GM18861 (cell line): ENCODE data around the gene NECAB3.

Experiments
- ATAC-seq: cut with Tn5 transposase; IDR thresholded peaks from one replicate; pipeline ENCODE4 v1.9.1; 2021; ENCODE audit not compliant: unreplicated experiment

NECAB3 gene

DNA sequence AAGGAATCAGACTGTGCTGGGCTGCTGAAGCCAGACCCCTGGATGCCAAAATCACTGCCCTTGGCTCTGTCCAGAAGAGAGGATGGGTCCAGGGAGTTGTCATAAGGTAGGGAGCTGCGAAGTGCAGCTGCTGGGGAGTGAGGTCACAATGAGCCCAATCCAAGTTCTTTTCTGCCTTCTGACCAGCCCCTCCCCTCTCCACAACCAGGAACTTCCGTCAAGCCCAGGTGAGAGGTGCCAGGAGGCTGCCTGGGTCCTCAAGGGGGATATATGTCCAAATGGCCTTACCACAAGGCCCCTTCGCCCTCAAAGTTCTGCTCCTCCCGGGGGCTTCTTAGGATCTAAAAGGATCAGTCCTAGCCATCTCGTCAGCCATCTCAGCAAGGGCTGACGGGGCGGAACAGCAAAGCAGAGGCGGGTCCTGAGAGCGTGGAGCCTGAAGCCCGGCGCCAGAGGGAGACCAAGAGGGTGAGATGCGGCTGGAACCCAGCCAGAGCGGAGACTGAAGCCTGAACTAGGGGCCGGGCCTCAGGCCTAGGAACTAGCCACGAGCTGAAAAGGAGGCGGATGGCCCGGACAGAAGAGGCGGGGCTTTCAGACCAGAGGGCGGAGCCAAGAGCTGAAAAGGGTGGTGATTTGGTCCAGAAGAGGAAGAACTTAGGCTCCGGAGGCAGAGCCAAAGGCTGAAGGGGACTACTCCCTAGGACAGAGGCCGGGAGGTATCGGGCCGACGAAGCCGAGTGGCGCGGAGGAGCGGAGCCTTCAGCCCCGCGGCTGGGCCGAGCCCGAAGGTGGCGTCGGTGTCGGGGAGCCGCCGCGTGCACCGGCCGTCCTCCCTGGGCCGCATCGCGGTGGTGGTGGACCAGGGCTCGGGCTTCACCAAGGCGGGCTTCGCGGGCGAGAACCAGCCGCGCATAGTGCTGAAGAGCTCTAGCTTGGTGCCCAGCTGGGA is 7.7 kb downstream of the NECAB3 start, which contains the start of gene ACTL10:
Gene ACTL10 (plus strand): TSS at position 651 of the 952 bp plus-strand sequence. CDS start 555 bp downstream, outside the sequence.
- peak; percentile 63 for ATAC-seq

DNA sequence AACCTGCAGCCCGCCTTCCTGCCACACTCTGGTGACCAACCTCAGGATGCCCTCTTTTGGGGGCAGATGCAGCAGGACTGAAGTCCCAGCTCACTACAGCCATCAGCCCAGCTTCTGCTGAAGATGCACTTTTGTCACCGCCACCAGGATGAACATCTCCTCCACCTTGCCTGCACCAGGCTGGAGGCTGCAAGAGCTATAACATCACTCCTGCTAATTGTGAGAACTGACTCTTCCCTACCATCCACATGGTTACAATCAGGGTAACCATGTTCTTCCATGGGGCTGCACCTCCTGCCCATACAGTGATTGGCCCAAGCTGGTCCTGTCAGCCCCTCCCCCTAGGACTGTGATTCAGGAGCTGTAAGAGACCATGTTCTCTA is 9.5 kb downstream of the NECAB3 start:
- ATAC-seq: no peak

DNA sequence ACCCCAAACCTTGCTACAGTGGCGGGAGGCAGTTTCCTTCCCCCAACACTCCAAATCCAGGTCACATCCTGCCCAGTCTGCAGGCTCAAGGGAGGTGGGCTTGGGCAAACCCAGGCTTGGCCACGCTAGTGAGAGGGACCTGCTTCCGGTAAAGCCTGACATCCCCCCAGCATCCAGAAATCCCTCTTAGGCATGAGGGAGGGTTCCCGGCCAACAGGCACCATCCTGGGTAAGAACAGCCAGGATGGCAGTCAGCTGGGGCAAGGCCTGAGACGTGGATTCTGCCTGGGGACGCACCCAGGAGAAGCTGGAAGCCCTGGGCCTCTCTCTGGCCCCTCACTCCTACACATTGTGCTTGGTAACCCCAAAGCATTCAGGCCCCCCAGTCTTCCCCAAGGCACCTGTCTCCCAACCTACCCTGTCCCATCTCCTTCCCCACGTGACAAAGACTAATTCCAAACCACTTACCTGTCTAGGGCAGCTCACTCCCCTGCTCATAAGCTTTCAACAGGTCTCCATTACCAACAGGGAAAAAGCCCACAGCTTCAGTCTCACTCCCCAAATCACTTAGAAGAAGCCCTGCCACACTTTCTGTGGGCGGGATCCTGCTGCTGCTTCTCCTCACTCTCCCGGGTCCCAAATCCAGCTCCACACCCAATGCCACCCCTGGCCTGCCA is 10.0 kb downstream of the NECAB3 start:
- no peak for ATAC-seq

DNA sequence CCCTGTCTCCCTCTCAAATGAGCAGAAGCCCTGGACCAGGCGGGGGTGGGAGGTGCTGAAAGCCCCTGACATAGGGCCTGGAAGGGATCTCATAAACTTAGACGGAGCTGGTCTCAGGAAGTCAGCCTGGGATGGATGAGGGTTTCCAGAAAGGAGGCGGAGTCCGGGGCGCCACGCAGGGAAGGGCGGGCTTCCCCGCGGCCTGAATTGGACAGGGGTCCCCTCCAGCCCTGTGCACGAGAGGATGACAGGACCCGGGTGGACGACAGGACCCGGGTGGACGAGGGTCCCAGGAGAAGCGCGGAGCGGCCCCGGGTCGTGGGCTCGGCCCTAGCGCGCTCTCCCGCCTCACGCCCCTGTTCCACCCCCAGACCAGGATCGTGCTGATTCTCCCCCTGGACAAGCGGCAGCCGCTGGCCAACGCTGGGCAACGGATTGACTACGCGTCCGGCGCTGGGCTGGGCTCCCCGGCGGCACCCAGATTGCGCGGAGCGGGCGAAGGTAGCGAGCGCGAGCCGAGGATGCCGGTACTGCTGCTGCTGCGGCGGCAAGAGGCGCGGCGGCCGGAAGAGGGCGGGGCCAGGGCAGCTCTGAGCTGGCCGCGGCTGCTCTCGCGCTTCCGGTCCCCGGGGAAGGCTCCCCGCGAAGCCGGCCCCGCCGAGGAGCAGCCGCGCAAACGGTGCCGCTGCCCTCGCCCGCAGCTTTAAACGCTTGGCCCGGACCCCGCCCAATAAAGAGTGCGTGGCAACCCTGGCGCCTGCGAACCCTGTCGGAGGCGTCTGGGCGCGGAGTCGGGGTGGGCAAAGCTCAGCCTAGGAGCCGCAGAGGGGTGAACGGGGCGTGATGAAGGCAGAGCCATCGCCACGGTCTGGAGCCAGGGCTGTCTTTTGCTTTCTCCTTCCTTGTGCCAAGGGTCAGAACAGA is 10.8 kb downstream of the NECAB3 start:
- peak; percentile 27 for ATAC-seq

DNA sequence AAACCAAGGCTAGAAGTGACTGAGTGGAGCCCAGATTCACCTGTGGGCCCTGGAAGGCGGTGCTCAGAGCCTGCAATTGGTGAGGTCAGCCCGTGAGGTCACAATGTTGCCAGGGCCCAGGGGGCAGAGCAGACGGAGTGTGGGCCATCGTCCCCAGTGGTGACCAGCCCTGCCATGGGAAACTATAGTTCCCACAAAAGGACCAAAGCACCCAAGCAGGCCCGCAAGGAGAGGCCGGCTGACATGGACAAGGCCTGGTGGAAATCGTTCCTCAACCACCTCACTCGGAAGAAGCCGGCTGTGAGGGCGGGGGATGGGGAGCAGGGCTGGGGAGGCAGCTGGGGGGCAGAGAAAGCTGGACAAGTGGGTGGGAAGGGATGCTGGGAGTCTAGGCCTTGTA is 12.1 kb downstream of the NECAB3 start, which contains the start of gene C20orf144:
Gene C20orf144 (plus strand): TSS at position 156 of the 400 bp plus-strand sequence. CDS start 19 bp downstream, at position 175.
- no peak for ATAC-seq

DNA sequence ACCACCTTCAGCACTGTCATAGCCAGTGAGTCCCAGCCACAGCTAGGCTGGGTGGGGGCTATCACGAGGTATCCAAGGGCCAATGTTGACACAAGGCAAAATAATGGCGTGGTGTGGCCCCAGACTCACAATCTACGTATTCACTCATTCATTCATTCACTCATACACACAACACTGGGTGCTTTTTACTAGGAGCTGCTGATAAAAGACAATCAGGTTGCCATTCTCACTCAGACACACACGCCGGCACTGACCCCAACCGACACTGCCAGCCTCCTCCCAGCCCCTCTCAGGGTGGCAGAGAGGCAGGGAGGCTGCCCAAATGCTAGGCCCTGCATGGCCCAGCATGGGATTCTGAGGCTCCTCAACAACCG is 13.6 kb downstream of the NECAB3 start:
- no peak for ATAC-seq

DNA sequence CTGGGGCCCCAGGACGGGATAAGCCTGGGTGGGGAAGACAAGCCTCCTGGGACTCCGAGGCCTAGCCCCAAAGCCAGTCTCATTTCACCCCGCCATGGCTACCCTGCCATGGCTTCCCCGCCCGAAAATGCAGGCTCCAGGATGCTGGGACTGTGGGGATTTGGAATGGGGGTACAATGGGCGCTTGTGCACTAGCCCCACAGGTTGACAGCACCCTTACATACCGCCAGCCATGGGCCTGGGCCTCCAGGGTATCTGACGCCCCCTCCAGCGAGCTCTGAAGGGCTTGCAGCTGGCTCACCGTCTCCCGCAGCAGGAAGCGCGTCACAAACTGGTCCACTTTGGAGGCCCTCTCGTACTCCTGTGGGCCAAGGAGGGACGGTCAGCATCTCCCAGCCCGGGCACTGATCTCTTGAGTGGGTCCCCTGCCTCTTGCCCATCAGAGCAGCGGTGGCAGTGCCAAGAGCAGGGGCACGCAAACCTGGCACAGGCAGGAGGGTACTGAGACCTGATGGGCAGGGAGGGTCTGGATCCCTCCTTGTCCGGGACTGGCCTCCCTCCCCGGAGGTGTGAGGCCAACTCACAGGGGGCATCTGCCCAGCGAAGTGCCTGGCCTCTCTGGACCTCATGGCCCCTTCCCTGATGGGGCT is 14.1 kb downstream of the NECAB3 start:
- ATAC-seq: no peak

DNA sequence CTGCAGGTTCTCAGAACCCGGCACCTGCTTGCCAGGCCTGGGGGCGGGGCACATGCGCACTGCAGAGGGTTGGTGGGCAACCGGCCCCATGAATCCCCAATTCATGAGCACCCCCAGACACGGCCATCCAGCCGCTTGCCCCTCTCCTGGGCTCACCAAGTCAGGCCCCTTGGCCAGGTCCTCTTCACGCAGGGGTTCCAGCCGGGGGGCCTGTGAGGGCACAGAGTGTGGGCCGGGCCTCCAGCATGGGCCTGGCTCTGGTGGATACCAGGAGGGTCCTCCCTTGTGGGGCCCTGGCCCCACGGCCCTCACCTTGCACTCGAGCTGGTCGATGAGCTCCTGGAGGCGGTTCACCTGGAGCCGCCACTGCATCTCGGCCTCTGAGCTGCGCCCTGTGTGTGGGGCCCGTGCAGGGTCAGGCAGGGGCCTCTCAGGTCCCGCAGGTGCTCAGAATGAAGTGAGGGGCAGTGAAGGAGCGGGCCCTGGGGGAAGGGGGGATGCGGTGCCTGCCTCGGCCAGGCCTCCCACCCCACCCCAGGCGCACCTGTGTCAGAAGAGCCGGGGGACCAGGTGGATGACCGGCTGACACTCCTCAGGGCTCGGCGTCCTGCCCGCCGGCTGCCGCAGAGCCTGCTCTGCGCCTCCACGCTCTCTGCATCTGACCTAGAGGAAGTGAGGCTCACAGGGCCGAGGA is 14.7 kb downstream of the NECAB3 start:
- ATAC-seq: no peak

DNA sequence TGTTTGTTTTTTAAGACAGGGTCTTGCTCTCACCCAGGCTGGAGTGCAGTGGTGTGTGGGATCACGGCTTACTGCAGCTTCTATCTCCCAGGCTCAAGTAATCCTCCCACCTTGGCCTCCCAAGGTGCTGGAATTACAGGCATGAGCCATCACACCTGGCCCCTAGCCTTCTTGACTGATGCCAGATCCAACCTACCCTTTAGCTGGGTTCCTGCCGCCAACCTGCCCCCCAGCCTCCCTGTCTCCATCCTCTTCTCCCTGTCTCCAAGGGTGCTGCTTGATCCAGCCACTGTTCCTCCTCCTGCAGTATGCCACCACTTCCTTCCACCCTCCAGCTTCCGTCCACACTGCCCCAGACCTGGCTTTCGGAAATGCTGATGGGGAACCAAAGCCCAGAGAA is 15.3 kb downstream of the NECAB3 start:
- no peak for ATAC-seq

DNA sequence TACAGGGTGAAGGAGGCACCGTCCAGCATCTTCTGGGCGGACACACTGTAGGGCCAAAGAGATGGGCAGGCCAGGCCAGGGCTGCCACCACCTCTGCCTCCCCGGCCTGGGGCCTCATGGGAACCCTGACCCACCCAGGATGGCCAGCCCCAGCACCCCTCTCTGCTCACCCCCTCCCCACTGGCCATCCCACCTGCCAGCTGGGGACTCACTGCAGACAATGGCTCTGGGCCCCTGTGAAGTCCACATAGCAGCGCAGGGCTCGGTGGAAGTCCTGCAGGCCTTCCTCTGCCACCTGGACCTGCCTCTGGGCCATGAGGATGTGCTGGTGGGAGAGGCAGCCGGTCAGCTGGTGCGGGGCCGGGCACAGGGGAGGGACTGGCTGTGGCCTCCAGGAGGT is 15.7 kb downstream of the NECAB3 start:
- no peak for ATAC-seq

DNA sequence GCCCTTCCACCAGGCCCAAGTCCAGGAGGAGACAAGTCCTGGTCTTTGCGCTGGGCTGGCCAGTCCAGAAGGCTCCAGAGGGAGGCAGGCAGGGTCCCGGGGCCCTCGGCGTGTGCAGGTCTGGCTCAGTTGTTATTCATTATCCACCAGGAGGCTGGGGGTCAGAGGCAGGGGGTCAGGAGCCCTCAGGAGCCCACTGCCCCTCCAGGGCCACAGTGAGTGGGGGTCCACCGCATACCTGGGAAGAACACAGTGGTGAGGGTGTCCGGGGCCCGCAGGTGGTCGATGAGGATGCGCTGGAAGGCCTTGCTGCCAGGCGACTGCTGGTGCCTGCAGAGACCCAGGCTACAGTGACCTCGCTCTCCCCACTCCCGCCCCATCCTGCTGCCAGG is 16.5 kb downstream of the NECAB3 start:
- no peak for ATAC-seq

DNA sequence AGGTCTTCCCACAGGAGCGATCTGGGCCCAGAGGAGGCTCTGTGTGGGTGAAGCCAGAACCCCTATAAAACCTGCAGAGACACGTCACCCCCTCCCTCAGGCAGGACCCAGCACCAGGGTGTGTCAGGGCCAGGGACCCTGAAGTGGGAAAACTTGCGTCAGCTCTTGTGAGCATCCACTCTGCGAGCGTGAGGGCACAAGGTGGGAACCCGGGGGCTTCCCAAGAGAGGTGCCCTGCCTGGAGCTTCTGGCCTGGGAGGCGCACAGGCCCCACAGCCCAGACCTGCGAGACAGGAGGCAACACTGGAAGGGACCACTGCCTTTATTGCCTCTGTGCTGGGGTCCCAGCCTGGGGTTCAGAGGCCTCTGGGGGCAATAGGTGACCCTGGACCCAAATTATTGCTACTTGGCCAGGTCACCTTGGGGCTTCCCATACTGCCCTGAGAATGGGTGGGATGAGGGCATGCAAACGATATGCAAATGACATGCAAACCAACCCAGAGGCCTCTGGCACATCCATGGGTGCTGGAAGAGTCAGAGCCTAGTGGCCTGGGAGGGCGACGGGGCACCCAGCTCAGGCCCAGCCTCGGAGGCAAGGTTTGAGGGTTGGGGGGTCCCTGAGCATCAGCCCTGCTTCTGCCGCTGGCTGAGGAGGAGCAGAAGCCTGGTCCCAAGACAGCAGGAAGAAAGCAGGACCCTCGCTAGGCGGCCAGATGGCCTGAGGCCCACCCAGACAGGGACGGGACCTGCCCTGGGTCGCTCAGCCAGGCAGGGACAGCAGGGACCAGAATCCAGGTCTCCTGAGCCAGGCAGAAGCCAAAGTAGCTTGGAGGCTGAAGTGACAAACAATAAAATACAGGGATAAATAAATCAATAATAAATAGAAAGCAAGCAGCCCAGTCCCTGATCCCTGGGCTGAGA is 17.2 kb downstream of the NECAB3 start:
- no peak for ATAC-seq

DNA sequence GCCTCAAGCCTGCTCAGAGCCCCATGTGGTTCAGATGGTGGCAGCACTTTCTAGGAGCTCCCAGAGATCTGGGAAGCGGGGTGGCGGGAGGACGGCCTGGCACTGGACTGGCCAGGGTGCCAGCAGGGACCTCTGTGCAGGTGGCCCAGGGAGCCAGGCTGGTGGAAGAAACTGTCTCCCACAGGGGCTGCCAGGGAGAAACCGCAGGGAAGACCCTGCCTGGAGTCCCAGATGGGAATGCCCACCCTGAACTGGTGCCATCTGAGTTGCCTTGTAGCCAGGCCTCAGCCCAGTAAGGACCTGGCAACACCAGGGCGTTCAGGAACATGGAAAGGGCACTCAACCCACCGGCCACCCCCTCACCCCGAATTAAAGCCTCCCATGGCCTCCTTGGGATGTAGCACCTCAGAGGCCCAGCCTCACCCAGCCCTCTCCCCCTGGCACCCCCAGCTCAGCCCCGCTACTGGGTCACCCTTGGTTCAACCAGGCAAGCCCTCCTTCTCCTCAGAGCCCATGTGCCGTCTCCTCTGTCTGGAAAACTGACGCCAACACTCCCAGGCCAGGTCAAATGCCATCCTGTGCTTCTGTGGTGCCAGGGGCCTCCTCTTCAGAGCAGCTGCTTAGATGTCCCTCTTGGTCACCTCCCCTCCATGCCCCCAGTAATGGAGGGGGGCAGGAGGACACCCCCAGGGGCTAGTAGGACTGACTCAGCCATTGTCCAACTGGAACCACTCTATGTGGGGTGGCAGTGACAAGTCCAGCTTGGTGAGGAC is 18.0 kb downstream of the NECAB3 start:
- ATAC-seq: no peak

DNA sequence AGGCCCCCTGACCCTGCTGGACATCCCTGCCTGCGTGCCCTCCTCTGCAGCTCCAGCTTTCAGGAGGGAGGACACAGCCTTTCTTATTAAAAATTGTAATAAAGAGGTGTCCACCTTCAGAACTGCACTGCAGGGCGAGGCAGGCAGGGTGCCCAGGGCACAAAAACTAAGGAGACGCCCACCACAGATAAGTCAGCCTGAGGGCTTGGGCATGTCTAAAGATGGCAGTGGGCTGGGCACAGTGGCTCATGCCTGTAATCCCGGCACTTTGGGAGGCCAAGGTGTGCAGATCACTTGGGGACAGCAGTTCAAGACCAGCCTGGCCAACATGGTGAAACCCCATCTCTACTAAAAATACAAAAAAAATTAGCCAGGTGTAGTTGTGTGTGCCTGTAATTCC is 19.1 kb downstream of the NECAB3 start:
- ATAC-seq: no peak

DNA sequence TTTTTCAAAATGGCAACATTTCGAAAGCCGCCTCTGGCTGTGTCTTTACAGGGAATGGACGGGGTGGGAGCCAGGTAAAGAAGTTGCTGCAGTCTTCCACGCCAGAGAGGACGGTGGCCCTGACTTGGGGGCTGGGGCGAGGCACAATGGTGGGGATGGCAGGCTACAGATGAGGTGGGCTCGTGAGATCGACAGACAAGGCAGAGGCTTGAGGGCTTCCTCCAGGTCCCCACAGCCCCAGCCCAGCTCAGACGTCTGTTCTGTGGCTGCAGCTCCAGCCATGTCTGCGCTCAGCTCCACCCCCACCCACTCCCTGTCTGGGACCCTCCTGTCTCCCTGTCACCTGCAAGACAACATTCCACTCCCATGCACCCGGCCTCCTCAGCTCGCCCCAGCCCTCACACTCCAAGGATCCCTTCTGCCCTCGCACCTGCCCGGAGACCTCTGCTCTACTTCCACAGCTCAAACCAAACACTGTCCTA is 19.5 kb downstream of the NECAB3 start:
- ATAC-seq: no peak

DNA sequence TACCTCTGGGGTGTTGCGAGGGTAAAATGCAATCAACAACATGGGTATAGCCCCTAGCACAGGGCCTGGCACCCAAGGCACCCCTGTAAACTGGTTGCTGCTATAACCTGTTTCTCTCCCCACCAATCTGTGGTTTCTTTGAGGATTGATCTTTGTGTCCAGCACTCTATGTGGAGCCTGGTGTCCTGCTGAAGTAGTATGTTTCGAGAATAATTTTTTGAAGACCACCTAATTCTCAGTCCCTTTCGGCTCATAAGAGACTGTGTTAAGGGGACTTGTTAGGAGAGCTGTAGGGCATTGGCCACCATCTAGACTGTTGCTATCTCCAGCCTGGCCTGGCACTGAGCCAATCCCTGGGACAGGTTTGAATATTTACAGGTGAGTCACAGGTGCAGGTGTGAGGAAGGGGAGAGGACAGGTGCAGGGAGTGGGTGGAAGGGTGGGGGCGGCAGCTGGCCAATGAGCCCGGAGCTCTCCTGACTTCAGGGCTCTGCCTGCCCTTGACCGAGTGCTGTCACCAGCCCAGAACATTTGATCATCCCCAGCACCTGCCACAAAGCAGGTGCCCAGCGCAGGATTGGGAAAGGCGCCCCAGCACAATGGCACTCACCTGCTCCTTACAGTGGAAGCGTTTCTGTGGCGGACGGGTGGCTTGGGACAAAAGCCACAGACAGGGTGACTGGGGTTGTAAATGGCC is 20.2 kb downstream of the NECAB3 start:
- ATAC-seq: no peak

DNA sequence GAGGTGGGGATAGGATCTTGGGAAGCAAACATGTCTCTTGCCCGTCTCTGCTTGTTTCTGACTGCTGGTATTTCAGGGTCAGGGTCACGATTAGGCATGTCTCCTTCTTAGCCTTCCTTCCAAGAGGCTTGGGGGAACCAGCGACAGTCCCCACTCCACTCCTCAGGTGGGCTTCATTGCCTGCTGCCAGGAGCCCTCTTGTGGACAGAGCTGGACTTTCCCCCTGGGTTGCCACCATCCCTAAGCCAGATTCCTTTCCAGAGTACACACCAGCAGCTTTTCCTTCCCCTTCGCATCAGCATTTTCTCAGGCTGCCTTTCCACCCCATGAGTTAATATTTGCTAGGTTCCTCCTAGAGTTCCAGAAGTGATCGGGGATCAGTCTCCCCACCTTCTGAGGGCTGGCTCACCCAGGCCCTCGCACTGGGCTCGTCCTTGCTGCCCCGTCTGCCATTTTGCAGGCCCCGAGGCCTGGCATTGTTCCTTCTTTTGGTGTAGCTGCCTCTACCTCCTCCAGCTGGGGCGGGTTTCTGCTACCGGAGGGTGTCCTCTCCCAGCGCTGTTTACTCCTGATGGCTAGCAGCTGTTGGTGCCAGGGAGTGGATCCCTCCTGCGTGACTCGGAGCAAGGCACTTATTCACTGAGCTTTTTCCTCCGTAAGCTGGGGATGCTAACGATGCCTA is 20.9 kb downstream of the NECAB3 start:
- no peak for ATAC-seq
